NT2/D1 (cell line): ENCODE measurements around the gene XRN2.

Experiments
- SUZ12 ChIP-seq: IDR thresholded peaks from 2 replicates; pipeline ENCODE4 v1.6.1; 2011; ENCODE audit not compliant: insufficient read length, insufficient read depth; ENCODE audit errors: extremely low read depth
- YY1 ChIP-seq: IDR thresholded peaks from 2 replicates; pipeline ENCODE4 v1.6.1; 2011; ENCODE audit not compliant: insufficient read length, insufficient read depth
- ZNF274 ChIP-seq: IDR thresholded peaks from 2 replicates; pipeline ENCODE4 v1.6.1; 2011; ENCODE audit warnings: mild to moderate bottlenecking, low read depth, low read length

DNA sequence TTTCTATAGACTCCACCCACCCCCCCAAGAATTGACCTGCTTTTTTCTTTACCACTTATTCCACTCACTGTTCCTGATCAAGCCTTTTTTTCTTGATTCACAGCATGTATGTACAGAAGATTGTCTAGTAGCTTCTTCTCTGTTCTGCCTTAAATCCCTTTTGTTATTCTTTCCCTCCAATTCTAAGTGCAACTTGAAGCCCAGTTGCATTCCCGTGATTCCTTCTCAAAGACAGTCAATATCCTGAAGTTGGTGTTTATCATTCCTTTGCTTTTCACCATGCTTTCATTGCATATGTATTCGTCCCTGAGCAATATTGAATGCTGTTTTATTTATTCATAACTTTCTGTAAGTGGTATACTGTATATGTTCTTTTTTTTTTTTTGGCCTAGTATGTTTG is 21.0 kb downstream of the XRN2 start:
- TF ChIP-seq SUZ12 (no peak), ZNF274 (no peak), YY1 (no peak)
